GM23248 (cell line): Measurements from ENCODE around the gene RPA1.

Experiments
- EZH2 ChIP-seq: fragments of 200-600 bp; sonication (generic); IDR thresholded peaks from 2 replicates; pipeline ENCODE4 v1.6.1; 2018; ENCODE audit warnings: antibody characterized with exemption, mild to moderate bottlenecking; ENCODE audit not compliant: insufficient read depth, poor library complexity, severe bottlenecking
- EZH2phosphoT487 ChIP-seq: fragments of 200-600 bp; sonication (generic); IDR thresholded peaks from 2 replicates; pipeline ENCODE4 v1.6.1; 2018; ENCODE audit warnings: antibody characterized with exemption, moderate library complexity, mild to moderate bottlenecking, low read depth; ENCODE audit not compliant: insufficient read depth

GRCh38 chr17:1783834-1784611, 45.8 kb upstream of the RPA1 start:
- TF ChIP-seq EZH2 = no peak
- TF ChIP-seq EZH2phosphoT487 = no peak
